Suprapubic skin (tissue), 4 donors: ENCODE results near the gene SMR3A.

Experiments used
- CTCF ChIP-seq, 2 donors: fragments of 200-600 bp in 1 of 2; fragments of 450-650 bp in 1 of 2; sonication (generic) in 1 of 2; IDR thresholded peaks; one replicate each; pipeline ENCODE4 v1.5.1; 2016 to 2019; ENCODE audit warnings: antibody characterized with exemption in 2 of 2, mild to moderate bottlenecking in 1 of 2, moderate library complexity in 1 of 2
- EP300 ChIP-seq: sonication (generic); formaldehyde crosslinking; IDR thresholded peaks from one replicate; pipeline ENCODE4 v1.6.1; 2017; ENCODE audit warnings: antibody characterized with exemption
- POLR2A ChIP-seq, 2 donors: fragments of 450-650 bp; IDR thresholded peaks; one replicate each; pipeline ENCODE4 v1.6.1; 2017; ENCODE audit warnings: antibody characterized with exemption in 2 of 2, mild to moderate bottlenecking in 2 of 2, moderate library complexity in 2 of 2
- POLR2AphosphoS5 ChIP-seq, 3 donors: sonication (generic); formaldehyde crosslinking; IDR thresholded peaks; one replicate each; pipeline ENCODE4 v1.6.1; 2017; ENCODE audit warnings: antibody characterized with exemption in 3 of 3

GRCh38 chr4:70372760-70373159, 12.2 kb downstream of the SMR3A start:
- TF ChIP-seq POLR2A (IDR thresholded peaks at IDR 0.05), result no peak
- no peak for TF ChIP-seq EP300
- TF ChIP-seq CTCF (IDR thresholded peaks at IDR 0.05), result no peak
- no peak for TF ChIP-seq POLR2AphosphoS5 (IDR thresholded peaks at IDR 0.05)
